Brain microvascular endothelial cell (primary cell): ENCODE data around the gene KRTAP10-11.
"Not testable (repeated sequence)": the region's sequence is repeated elsewhere in the genome, so short reads cannot be mapped to it uniquely, and the experiment has no call there.

Experiments used
- DNase-seq: peaks from one replicate; pipeline ENCODE4 v3.0.0-alpha.2; 2020
- H3K27ac ChIP-seq: fragments of 250-450 bp; sonication (Bioruptor Pico); 2 replicates; pipeline ENCODE4 v1.5.1; 2020; ENCODE audit warnings: mild to moderate bottlenecking, moderate library complexity
- H3K27me3 ChIP-seq: fragments of 250-450 bp; sonication (Bioruptor Pico); replicated peaks from 2 replicates; pipeline ENCODE4 v1.5.1; 2020; ENCODE audit warnings: mild to moderate bottlenecking
- H3K36me3 ChIP-seq: fragments of 250-450 bp; sonication (Bioruptor Pico); replicated peaks from 2 replicates; pipeline ENCODE4 v1.5.1; 2020; ENCODE audit warnings: mild to moderate bottlenecking
- H3K4me3 ChIP-seq: 2 replicates; pipeline ENCODE4 v1.5.1; 2011; ENCODE audit warnings: low read depth, mild to moderate bottlenecking, control low read depth, low read length, moderate library complexity
- CTCF ChIP-seq: IDR thresholded peaks from 2 replicates; pipeline ENCODE4 v1.5.1; 2011; ENCODE audit warnings: low read depth, mild to moderate bottlenecking, moderate library complexity, low read length, control low read depth, inconsistent platforms; ENCODE audit errors: missing control alignments
- in situ Hi-C: cut with HindIII; loops from 2 replicates; pipeline ENCODE4 v1.10.0; 2017; ENCODE audit warnings: low sequenced_read_pairs, low pct_ligation_motif_present

The KRTAP10-11 gene

GRCh38 chr21:44646366-44647221 lies at the start of gene KRTAP10-11:
Gene KRTAP10-11, plus strand, starts transcription at chr21:44646414. Its CDS starts 45 bp downstream, at chr21:44646459.
- H3K36me3 ChIP-seq, H3K27ac ChIP-seq, H3K4me3 ChIP-seq, in situ Hi-C loops, H3K27me3 ChIP-seq, DNase-seq: not testable (repeated sequence)

GRCh38 chr21:44598061-44598460 lies 48.2 kb upstream of the KRTAP10-11 start:
- no peak for TF ChIP-seq CTCF
- Histone ChIP-seq H3K36me3 (no peaks in the 10 kb centered on the region), H3K27ac (no peak overlapping the region), H3K4me3 (no peak overlapping the region), H3K27me3 (peaks cover 7% of the 10 kb centered on the region)
- in situ Hi-C loops: no loop called here
- DNase-seq: no peak

GRCh38 chr21:44599264-44600029 lies 46.8 kb upstream of the KRTAP10-11 start:
- H3K27me3 ChIP-seq: peaks cover 2% of the 10 kb centered on the region
- H3K36me3 ChIP-seq: no peaks in the 10 kb centered on the region
- no peak for TF ChIP-seq CTCF
- in situ Hi-C loops: no loop called here
- no peak for DNase-seq
- no peak overlapping the region for H3K4me3 ChIP-seq
- H3K27ac ChIP-seq: no peak overlapping the region

- H3K36me3 ChIP-seq, H3K27ac ChIP-seq, DNase-seq, H3K4me3 ChIP-seq, in situ Hi-C loops, H3K27me3 ChIP-seq: not testable (repeated sequence)
Measured at GRCh38 chr21:44600118-44600978, 45.9 kb upstream of the KRTAP10-11 start, which contains the start of gene KRTAP10-7. Gene KRTAP10-7, plus strand, starts transcription at chr21:44600597. Its CDS starts 25 bp downstream, at chr21:44600622.

- DNase-seq, H3K27ac ChIP-seq, H3K4me3 ChIP-seq, H3K36me3 ChIP-seq, in situ Hi-C loops, H3K27me3 ChIP-seq: not testable (repeated sequence)
Measured at GRCh38 chr21:44601091-44601490, 45.1 kb upstream of the KRTAP10-11 start.

- H3K27me3 ChIP-seq: peaks cover 2% of the 10 kb centered on the region
- no peak for DNase-seq
- H3K36me3 ChIP-seq: no peaks in the 10 kb centered on the region
- in situ Hi-C loops: no loop called here
- no peak overlapping the region for H3K4me3 ChIP-seq
- TF ChIP-seq CTCF: no peak
- no peak overlapping the region for H3K27ac ChIP-seq
Measured at GRCh38 chr21:44601596-44602462, 44.4 kb upstream of the KRTAP10-11 start.
